Daoy (cell line): ENCODE data around the gene PRSS57. TPM values are rescaled to one million over a fixed set of nuclear protein-coding genes. Genes with fewer than 3 reads are reported as not detected.

ENCODE experiments used
- DNase-seq: peaks from one replicate; pipeline ENCODE4 v3.0.0-alpha.2; 2015; ENCODE audit warnings: low read depth
- total RNA-seq: library from RNA; depleted of rRNA; stranded (reverse); fragments of >200 nt; shearing (Covaris generic); gene quantifications from 2 replicates; pipeline ENCODE4 v1.2.3, GENCODE V29; 2014

PRSS57 gene
- total RNA-seq, 1 experiment from 2014 or later = not detected

DNA sequence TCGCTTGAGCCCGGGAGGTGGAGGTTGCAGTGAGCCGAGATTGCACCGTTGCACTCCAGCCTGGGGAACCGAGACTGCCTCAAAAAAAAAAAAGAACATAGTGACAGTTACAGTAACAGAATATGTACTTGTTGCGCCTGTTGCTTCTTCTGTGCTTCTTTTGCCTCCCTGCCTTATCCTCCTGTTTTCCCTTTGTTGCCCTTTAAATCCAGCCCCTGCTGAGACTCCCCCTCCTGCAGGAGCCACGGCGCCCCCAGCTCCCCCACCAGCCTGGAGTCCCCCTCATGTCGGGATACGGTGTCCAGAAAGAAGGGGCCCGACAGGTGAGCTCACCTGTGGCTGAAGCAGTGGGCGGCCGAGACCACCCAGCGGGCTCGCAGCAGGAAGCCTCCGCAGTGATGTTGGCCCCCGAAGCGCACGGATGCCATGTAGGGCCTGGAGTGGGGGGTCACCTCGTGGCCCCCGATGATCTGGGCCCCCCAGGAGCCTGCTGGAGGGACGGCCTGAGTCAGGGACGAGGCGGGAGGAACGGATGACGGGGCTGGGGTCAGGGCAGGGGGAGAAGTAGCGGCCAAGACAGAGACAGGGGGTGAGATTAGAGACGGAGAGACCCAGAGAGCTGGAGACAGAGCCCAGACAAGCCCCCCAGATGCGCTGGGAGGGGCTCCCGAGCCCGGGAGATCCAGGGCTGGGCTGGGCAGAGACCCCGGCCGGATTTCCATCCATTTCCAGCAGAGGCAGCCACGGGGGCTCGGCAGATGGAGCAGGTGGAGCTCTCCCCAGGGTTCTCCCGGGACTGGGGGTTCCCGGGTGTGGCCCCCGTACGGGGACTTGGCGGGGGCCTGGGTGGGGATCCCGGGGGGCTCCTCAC lies 536 bp downstream of the PRSS57 start:
- DNase-seq = no peak

DNA sequence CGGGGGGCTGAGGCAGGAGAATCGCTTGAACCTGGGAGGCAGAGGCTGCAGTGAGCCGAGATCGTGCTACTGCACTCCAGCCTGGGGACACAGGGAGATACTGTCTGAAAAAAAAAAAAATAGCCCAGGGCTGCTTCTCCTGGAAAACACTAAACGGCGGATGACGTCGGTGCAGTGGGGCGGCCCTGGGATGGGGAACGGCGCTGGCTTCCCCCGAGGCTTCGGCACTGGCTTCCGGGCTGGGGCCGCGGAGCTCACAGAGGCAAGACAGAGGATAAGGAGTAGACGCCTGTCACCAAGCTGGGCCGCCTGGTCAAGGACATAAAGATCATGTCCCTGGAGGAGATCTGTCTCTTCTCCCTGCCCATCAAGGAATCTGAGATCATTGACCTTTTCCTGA lies 5.0 kb downstream of the PRSS57 start:
- no peak for DNase-seq

DNA sequence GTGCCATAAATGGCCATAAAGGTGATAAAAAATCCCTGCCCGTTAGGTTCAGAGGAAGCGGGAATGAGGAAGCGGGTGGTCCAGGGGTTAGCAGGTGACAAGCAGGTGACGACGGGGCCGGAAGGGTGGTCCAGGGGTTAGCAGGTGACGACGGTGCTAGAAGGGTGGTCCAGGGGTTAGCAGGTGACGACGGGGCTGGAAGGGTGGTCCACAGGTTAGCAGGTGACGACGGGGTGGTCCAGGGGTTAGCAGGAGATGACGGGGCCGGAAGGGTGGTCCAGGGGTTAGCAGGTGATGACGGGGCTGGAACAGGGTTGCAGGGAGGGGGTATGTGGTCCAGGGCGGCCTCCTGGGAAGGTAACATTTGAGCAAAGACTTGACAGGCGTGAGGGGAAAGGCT lies 6.3 kb downstream of the PRSS57 start:
- no peak for DNase-seq

DNA sequence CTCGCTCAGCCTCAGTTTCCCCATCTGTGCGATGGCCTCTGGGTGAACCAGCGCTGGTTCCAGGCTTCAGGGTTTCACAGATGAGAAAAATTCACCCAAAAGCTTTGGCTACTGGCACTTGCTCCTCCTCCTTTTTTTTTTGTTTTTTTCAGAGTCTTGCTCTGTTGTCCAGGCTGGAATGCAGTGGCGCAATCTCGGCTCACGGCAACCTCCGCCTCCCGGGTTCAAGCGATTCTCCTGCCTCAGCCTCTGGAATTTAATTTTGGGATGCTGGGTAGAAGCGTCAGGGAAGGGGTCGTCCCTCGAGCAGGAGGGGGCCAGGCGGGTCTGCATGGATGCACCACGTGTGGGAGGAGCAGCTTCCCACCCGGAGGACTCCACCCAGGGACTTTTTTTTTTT lies 7.0 kb downstream of the PRSS57 start:
- no peak for DNase-seq

DNA sequence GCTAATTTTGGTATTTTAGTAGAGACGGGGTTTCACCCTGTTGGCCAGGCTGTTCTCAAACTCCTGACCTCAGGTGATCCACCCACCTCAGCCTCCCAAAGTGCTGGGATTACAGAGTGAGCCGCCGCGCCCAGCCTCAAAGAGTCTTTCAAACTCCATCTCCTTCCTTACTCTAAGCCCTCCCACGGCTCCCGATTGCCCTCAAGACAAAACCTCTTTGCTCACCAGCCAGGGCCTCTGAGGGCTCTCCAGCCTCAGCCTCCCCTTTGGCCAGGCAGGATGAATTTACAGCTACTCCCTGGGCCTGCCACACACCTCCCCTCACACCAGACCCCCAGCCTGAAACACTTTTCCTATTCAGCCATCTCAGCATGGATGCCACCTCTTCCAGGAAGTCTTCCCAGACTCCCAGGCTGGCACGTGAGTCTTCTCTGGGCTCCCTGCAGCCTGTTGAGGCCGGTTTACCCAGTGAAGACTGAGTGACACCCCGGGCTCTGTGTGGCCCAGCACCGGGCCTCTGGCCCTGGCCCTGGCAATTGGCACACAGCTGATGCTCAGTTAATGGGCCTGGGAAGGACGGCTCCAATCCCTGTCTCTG lies 7.6 kb downstream of the PRSS57 start:
- no peak for DNase-seq

DNA sequence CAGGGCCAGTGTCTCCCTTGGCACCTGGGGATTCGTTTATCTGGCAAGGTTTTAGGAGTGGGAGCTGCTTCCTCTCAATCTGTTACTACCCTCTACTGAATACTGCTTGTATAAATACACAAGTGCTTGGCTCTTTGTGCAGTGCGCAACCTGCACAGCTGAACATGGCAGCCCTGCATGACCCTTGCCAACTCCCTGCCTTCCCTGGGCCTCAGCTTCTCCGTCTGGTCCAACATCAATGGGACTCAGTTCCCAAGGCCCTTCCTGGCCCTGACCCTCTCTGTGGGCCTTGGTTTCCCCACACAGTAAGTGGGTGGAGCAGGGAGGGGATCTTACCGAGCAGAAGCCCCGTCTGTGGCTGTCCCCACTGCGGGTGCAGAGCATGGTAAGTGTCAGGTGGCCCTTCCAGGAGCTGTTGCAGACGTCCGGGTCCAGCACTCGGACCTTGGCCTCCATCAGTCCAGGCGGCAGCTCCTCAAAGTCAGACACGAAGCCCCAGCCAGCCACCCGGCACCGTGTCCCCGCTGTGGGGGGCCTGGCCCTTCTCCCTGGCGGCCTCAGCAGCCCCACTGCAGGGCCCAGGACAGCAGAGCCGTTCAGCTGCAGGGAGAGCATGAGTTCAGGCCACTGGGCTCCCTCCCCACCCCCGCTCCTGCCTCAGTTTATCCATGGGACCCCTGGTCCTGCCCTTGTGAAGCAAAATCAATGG lies 8.5 kb downstream of the PRSS57 start:
- no peak for DNase-seq

DNA sequence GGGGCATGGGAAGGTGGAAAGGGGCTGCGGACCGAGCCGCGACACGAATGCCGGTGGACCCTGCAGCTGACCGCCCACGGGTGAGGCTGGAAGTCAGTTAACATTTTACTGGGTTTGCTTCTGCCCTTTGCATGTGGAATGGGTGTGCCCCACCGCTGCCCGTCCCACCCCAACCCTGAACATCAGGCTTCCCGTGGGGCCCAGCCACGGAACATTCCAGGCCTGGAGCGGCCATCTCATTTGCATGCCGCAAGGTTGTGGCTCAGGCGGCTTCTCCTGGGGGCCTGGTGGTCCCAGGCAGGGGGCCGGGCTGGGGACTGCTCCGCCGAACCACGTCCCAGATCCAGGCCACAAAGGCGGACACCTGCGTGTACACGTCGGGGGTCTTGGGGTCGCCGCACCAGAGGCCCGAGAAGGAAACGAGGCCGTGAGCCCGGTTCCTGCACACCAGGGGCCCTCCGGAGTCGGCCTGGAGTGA lies 9.8 kb downstream of the PRSS57 start:
- no peak for DNase-seq

DNA sequence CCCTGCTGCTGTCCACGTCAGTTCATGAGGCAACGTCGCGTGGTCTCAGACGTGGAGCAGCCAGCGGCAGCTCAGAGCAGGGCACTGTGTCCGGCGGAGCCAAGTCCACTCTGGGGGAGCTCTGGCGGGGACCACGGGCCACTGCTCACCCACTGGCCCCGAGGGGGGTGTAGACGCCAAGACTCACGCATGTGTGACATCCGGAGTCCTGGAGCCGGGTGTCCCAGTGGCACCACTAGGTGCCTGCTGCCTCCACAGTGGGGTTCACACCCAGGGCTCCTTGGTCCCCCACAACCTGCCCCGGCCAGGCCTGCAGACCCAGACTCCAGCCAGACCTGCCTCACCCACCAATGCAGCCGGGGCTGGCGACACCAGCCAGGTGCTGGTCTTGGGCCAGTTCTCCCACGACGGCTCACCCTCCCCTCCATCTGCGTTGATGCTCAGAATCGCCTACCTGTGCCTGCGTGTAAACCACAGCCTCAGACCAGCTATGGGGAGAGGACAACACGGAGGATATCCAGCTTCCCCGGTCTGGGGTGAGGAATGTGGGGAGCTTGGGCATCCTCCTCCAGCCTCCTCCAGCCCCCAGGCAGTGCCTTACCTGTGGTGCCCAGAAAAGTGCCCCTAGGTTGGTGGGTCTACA lies 12.5 kb downstream of the PRSS57 start:
- no peak for DNase-seq

DNA sequence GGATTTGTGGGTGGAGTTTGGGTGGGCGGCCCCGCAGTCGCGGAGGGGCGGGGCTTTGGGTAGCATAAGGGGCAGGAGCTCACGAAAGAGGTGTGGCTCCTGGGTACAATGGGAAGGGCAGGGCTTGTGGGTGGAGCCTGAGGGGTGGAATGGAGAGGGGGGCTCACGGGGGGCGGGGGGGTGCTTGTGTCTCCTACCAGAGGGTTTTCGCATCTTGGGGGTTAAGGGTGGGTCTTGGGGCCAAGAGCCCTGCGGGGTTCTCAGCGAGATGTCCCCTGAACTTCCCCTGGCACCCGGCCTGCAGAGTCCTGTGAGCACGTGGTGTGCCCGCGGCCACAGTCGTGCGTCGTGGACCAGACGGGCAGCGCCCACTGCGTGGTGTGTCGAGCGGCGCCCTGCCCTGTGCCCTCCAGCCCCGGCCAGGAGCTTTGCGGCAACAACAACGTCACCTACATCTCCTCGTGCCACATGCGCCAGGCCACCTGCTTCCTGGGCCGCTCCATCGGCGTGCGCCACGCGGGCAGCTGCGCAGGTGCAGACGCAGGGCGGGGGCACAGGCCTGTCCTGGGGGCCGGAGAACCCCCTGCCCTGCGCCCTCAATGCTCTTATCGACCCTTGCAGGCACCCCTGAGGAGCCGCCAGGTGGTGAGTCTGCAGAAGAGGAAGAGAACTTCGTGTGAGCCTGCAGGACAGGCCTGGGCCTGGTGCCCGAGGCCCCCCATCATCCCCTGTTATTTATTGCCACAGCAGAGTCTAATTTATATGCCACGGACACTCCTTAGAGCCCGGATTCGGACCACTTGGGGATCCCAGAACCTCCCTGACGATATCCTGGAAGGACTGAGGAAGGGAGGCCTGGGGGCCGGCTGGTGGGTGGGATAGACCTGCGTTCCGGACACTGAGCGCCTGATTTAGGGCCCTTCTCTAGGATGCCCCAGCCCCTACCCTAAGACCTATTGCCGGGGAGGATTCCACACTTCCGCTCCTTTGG lies 13.9 kb downstream of the PRSS57 start:
- no peak for DNase-seq

DNA sequence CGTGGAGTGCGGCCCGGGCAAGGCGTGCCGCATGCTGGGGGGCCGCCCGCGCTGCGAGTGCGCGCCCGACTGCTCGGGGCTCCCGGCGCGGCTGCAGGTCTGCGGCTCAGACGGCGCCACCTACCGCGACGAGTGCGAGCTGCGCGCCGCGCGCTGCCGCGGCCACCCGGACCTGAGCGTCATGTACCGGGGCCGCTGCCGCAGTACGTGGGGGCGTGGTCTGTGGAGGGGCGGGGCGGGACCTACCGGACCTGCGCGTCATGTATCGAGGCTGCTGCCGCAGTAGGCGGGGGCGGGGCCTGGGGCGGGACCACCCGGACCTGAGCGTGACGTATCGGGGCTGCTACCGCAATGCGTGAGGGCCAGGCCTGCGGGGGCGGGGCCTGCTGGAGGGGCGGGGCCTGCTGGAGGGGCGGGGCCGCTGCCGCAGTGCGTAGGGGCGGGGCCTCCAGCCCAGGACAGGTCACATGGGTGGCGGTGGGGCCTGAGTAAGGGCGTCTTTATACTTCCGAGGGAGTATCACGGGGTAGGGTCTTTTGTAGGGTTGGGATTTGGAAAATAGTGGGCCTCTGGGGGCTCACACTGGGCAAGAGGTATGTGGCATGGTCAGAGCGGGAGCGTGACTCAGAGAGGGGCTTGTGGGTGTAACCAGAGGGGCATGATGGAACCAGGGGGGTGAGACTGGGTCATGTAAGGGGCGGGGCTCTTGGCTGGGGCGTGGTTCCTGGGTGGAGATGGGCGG lies 14.8 kb downstream of the PRSS57 start:
- DNase-seq = peak; percentile 99

DNA sequence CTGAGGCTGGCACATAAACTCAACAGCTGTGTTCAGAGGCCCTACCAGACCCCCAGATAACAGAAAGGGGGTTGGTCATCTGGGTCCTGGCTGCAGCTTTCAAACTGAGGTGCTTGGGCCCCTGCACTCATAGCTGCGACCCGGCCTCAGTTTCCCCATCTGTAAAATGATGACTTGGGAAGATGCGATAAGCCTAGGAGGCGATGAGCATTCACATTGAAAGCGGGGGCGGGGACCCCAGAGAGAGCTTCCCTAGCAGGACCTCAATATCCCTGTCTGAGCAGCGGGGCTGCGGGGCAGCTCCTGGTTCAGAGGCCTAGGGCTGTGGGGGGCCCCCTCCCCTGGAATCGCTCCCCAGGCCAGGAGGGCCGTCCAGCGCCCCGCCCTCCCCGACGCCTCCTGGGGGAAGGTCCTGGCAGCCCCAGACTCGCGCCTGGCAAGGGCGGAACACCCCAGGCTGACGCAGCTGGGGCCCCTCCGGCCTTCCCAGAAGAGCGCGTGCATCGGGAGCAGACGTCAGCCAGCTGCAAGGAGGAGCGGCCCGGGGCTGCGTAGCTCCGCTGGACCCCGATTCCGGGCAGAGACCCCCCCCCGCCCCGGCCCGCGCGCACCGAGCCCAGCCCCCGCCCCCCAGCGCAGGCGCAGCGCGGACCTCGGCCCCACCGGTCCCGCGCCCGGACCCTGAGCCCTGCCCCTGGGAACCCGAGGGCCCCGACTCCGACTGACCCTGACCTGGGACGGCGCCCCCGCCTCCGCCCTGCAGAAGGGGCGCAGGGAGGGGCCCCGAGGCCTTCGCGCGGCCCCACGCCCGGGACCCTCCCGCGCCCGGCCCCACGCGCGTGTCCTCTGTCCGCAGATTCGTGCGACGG lies 15.6 kb downstream of the PRSS57 start:
- DNase-seq = peak; percentile 75

DNA sequence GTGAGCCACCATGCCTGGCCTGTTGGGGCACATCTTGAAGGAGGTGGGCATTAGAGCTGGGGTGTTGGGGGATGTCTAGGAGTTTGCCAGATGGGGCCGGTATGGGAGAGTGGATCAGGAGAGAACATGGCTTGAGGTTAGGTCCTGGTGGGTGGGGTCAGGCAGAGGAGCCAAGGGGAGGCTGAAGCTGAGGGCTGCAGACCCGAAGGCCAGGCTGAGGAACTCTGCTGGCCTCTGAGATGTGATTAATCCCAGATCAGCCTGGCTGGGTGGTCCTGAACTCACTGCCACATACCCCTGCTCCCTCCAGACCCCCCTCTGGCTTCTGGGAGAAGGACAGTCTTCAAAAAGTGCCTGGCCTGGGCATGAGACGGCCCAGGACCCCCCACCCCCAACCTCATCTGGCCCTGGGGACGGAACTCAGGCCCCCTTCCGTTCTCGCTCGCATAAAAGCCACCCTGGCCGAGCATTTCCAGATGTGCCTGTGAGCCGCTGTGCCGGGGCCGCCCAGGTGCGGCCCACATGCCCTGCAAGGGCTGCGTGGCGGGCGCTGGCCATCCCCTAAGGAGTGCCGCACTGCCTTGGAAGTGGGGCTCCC lies 16.4 kb downstream of the PRSS57 start:
- DNase-seq = no peak

DNA sequence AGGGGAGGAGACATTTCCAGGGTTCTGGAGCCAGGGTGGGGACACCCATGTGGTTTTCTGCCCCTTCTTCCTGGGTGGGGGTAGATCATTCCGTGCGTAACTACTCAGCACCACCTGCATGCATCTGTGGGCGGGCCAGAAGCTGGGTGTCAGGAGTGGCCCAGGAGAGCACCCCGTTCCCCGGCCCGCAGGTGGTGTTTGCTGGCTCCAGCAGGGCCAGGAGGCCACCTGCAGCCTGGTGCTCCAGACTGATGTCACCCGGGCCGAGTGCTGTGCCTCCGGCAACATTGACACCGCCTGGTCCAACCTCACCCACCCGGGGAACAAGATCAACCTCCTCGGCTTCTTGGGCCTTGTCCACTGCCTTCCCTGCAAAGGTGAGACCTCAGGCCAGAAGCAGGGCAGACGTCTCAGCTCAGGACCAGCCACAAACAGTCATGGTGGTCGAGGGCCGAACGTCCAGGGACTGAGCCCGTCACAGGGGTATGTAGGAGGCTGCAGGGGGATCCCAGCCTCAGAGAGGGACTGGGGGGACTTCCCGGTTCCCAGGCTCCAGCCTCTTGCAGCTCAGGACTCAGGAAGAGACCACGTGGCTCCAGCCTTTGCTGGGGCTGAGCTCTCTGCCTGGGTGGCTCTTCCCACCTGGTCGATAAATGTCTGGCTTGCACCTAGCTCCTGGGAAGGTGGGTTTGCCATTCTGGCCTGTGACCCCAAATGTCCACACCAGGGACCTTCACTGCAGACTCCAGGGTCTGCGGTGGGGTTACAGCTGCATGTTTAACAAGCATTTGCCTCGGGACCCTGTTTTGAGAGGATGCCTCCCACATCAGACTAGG lies 17.4 kb downstream of the PRSS57 start:
- DNase-seq = no peak

DNA sequence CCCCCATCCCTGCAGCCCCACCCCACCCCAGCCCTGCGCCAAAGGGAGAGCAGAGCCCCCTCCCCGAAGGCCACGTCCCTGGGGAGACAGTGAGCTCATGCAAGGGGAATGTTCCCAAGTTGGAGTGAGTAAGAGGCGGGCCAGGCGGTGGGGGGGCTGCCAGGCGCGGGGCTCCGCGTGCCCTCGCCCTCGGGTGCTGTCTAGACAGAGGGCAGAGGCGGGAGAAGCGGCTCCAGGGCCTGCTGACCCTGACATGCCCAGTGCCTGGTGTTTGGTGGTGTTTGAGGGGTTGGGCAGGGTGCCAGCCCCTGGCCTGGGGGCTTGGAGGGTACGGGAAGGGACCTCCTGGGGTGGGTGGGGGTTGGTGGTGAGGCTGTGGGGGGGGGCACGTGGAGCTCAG lies 18.1 kb downstream of the PRSS57 start:
- DNase-seq = peak; percentile 95

DNA sequence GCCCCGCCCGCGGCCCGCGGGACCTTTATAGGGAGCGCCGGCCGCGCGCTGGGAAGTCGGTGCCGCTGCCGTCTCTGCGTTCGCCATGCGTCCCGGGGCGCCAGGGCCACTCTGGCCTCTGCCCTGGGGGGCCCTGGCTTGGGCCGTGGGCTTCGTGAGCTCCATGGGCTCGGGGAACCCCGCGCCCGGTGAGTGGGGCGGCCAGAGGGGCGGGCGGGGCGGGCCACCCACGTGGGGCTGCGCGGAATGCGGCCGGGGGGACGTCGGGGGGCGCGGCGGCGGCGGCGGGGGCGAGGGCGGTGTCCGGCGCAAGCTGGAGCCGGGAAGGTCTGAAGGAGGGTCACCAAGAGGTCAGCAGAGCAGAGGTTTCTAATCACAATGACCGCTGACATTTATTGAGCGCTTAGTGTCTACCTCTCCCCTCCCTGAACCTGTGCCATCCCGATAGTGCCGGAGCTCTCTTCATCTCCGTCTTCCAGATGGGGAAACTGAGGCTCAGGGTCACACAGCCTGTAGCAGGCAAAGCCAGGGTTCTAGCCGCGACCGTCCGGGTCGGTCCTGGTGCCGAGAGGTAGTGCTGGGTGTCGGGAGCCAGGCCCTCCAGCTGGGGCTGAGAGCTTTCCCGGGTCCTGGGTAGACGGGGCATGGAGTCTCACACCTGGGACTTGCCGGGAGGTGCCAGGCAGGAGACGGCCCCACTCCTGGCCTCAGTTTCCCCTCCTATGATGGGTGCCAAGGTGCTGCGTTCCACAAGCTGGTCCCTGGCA lies 18.7 kb downstream of the PRSS57 start, which contains the start of gene FSTL3:
TSS of gene FSTL3 (plus strand) at position 54 of the 767 bp plus-strand sequence. CDS start at position 86, 32 bp downstream.
- peak; percentile 49 for DNase-seq

DNA sequence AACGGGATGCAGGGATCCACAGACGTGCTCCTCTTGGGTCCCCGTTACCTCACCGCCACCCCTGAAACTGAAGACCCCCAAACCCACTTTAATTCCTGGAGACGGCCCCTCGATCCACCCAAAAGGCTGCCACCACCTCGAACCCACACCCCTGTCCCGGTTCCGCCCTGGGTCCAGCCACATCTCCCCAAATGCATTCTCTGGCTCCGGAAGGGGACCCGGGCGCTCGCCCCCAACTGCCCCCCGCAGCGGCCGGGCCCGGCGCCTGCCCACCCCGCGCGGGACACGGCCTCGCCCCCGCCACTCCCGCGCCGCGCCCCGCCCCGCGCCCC lies 19.3 kb downstream of the PRSS57 start:
- no peak for DNase-seq
